GM12874 (cell line): ENCODE data around the gene RSPH4A.

Experiments used
- CTCF ChIP-seq: IDR thresholded peaks from 2 replicates; pipeline ENCODE4 v1.5.1; 2011; ENCODE audit warnings: low read depth, mild to moderate bottlenecking, control low read depth, low read length, moderate library complexity; ENCODE audit not compliant: insufficient read depth

The RSPH4A gene

GRCh38 chr6:116663308-116663707 is 47.0 kb downstream of the RSPH4A start:
- no peak for TF ChIP-seq CTCF

- TF ChIP-seq CTCF: no peak
Measured at GRCh38 chr6:116665464-116665863, 49.2 kb downstream of the RSPH4A start.

- TF ChIP-seq CTCF: no peak
Measured at GRCh38 chr6:116666869-116667268, 50.6 kb downstream of the RSPH4A start.

GRCh38 chr6:116667623-116668022 is 51.3 kb downstream of the RSPH4A start:
- TF ChIP-seq CTCF: no peak

GRCh38 chr6:116672306-116672705 is 56.0 kb downstream of the RSPH4A start:
- TF ChIP-seq CTCF: no peak

GRCh38 chr6:116676021-116676420 is 59.7 kb downstream of the RSPH4A start:
- no peak for TF ChIP-seq CTCF

- TF ChIP-seq CTCF: no peak
Measured at GRCh38 chr6:116680880-116681672, 64.8 kb downstream of the RSPH4A start, which contains the start of gene KPNA5. KPNA5 (plus strand) TSS chr6:116681211; CDS start chr6:116681335, 124 bp downstream.
